Measurements from ENCODE around the gene HSH2D. TPM values are rescaled to one million over a fixed set of nuclear protein-coding genes. Genes with fewer than 3 reads are reported as not detected.
A peak's percentile ranks its signal among the peaks of the same experiment; 100 is the strongest.
"Not testable (repeated sequence)": the region's sequence is repeated elsewhere in the genome, so short reads cannot be mapped to it uniquely, and the experiment has no call there.

Gene HSH2D
- total RNA-seq, 2 experiments from 2014 or later = 72.5 to 80.6 TPM

DNA sequence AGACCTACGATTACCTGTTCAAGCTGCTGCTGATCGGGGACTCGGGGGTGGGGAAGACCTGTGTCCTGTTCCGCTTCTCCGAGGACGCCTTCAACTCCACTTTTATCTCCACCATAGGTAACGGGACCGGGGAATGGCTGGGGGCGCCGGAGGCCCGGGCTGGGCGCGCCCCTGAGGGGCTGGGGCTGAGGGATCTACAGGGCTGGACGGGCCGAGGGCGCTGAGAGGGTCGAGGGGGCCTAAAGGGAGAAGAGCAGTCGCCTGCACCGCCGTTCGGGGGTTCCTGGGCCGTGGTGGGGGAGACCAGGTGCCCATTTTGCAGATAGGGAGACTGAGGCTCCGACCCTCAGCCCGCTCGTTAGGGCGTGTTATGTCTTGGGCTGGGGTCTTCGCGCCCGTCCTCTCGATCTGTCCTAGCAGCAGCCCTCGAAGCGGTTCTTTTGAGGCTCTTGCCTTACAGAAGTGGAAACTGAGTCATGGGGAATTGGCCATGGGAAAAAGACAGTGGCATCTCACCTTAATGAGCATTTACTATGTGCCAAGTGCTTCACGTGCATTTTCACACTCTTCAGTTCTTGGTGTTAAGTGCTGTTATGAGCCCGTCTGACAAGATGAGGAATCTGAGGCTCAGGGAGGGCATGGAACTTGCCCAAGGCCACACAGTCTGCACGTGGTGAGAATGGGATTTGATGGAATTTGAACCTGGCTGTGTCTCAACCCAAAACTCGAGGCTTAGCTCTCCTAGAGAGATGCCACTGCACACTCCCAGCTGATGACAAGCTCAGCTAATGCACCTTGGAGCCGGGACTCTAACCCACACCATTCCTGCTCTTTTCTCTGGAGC lies 31.4 kb upstream of the HSH2D start:
- Mint-ChIP-seq H3K4me3 (peak overlapping the region; percentile 95), H3K9me3 (no peaks in the 10 kb centered on the region), H3K27ac (peak overlapping the region; percentile 97), H3K27me3 (no peaks in the 10 kb centered on the region), H3K36me3 (peaks cover 7% of the 10 kb centered on the region), H3K4me1 (peaks cover 30% of the 10 kb centered on the region)
- POLR2A ChIA-PET = interaction anchor here (0.5 to 2.1 kb wide), 13 partner anchors 26 to 213 kb away, joined by 3 to 30 read pairs (median 6); partner anchors contain the start of genes FAM32A, HSH2D, KLF2 and TPM4
- DNase-seq = no peak
- ATAC-seq (ENCODE audit: low read depth) = no peak

DNA sequence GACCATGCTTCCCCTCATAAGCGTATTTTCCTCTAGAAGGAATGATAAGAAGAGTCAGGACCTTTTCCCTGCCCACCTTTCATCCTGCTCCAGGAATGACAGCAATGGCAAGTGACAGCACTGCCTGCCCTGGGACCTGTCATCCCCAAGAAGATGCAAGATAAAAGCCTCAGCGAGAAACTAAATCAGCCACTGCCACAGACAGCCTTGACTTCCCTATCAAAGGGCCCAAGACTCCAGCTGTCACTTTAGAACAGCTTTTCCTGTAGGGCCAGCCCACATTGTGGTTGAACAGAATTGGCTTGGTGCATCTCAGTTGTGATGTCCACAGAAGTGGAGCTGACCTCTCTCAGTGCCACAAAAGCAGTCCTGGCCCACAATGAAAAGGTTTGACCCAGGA lies 30.7 kb upstream of the HSH2D start:
- peak overlapping the region; percentile 97 for H3K27ac Mint-ChIP-seq
- no peak for ATAC-seq (ENCODE audit: low read depth)
- H3K4me1 Mint-ChIP-seq = peaks cover 36% of the 10 kb centered on the region
- H3K4me3 Mint-ChIP-seq = peak overlapping the region; percentile 95
- no peak for DNase-seq
- no peaks in the 10 kb centered on the region for H3K27me3 Mint-ChIP-seq
- H3K9me3 Mint-ChIP-seq = no peaks in the 10 kb centered on the region
- H3K36me3 Mint-ChIP-seq = peaks cover 12% of the 10 kb centered on the region
- POLR2A ChIA-PET = interaction anchor here (0.5 to 2.1 kb wide), 8 partner anchors 17 to 72 kb away, joined by 3 to 14 read pairs (median 6); partner anchors contain the start of genes FAM32A and HSH2D

GRCh38 chr19:16113727-16114126 lies 29.8 kb upstream of the HSH2D start:
- DNase-seq = no peak
- POLR2A ChIA-PET = interaction anchor here (2.1 kb wide), 1 partner anchor 30 kb away, joined by 14 read pairs; the partner anchor contains the start of gene HSH2D
- no peak for ATAC-seq (ENCODE audit: low read depth)
- Mint-ChIP-seq H3K36me3 (peaks cover 16% of the 10 kb centered on the region), H3K4me1 (peaks cover 46% of the 10 kb centered on the region), H3K27me3 (no peaks in the 10 kb centered on the region), H3K4me3 (peak overlapping the region; percentile 51), H3K9me3 (no peaks in the 10 kb centered on the region), H3K27ac (peak overlapping the region; percentile 60)

DNA sequence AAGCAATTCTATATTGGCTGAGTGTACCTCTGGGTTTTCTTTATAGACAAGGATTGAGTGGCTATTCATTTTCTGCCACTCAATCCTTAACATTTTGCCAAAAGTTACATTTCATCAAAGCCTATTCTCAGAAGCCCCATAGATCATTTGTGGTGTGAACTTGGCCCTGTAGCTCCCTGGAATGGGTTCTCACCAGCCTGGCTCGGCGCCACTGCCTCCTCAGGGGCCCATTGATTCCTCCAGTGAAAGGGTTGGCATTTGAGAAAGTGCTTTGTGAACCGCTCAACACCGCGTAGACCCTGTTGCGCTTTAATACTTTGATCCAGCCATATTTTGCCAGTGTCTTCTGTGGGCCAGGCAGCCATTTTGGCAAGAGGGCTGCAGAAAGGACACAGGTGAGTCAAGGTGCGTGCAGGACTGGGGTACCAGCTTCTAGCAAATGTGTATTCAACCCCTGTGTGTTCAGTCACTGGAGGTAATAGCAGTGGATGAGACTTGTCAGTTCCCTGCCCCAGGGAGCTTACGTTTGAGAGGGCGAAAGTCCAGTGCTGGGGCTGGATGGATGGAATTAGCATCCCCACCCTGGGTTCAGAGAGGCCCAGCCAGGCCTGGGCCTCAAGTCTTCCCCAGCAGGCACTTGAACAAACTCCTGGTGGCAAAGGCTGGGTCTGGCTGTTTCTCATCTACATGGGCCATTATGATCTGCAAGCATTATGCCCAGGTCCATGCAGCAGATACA lies 28.0 kb upstream of the HSH2D start:
- Mint-ChIP-seq H3K27me3 (no peaks in the 10 kb centered on the region), H3K9me3 (no peaks in the 10 kb centered on the region), H3K4me1 (peaks cover 56% of the 10 kb centered on the region), H3K27ac (peak overlapping the region; percentile 57), H3K36me3 (peaks cover 23% of the 10 kb centered on the region), H3K4me3 (no peak overlapping the region)
- no peak for ATAC-seq (ENCODE audit: low read depth)
- POLR2A ChIA-PET = interaction anchor here (1.0 to 1.5 kb wide), 4 partner anchors 16 to 70 kb away, joined by 3 to 5 read pairs (median 4); partner anchors contain the start of genes FAM32A and TPM4
- DNase-seq = no peak

DNA sequence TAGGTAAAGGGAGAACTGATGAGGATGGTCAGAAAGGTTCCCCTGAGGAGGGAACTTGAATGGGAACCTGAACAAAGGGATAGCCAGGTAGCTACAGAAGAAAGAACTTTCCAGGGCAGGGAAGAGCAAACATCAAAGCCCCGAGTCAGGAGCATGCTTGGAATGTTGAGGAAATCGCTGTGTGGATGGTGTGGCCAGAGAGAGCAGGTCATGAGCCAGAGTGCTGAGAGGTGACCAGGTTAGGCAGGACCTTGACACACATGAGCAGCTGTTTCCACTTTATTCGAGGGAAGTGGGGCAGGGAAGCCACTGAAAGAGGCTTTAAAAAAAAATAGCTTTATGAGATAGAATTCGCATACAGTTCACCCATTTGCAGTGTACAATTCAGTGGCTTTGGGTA lies 27.4 kb upstream of the HSH2D start:
- DNase-seq = no peak
- Mint-ChIP-seq H3K4me3 (no peak overlapping the region), H3K27me3 (no peaks in the 10 kb centered on the region), H3K36me3 (peaks cover 23% of the 10 kb centered on the region), H3K27ac (peak overlapping the region; percentile 57), H3K9me3 (no peaks in the 10 kb centered on the region), H3K4me1 (peaks cover 56% of the 10 kb centered on the region)
- no peak for ATAC-seq (ENCODE audit: low read depth)
- POLR2A ChIA-PET = interaction anchor here (1.0 to 1.5 kb wide), 3 partner anchors 26 to 69 kb away, joined by 3 to 5 read pairs (median 4); partner anchors contain the start of genes FAM32A and TPM4

GRCh38 chr19:16117594-16118033 lies 25.9 kb upstream of the HSH2D start:
- Mint-ChIP-seq H3K36me3 (peaks cover 27% of the 10 kb centered on the region), H3K27ac (peak overlapping the region; percentile 91), H3K9me3 (no peaks in the 10 kb centered on the region), H3K4me3 (peak overlapping the region; percentile 59), H3K4me1 (peaks cover 56% of the 10 kb centered on the region), H3K27me3 (no peaks in the 10 kb centered on the region)
- POLR2A ChIA-PET = interaction anchor here (0.7 to 3.5 kb wide), 4 partner anchors 18 to 47 kb away, joined by 3 to 31 read pairs (median 4); partner anchors contain the start of gene HSH2D
- ATAC-seq (ENCODE audit: low read depth) (no peak), DNase-seq (no peak)

DNA sequence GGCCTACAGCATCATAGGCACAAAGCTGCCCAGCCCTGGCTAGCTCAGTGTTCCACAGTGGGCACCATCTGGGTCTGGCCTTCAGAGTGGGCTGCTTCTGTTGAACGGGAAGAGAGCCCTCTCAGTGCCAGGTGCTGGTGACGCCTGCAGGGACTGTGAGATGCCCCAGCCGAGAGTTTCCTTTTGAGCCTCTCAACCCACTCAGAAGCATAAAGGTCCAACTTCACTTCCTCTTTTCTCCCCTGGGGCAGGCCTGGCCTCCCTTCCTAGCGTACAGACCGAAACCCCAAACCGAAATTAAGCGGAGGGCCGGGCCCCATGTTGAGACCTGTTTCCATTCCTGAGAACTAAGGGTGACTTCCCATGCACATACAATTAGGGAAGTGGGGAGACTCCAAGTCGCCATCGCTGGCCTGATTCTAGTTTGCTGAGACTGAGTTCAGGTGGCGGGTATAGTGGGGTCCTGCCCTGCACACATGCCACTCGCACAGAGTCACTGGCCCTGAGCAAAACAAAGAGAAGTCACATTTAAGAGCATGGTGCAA lies 24.9 kb upstream of the HSH2D start:
- no peaks in the 10 kb centered on the region for H3K27me3 Mint-ChIP-seq
- peak overlapping the region; percentile 91 for H3K27ac Mint-ChIP-seq
- ATAC-seq (ENCODE audit: low read depth) (peak; percentile 46), DNase-seq (peak; percentile 46)
- POLR2A ChIA-PET = interaction anchor here (0.6 to 3.5 kb wide), 6 partner anchors 17 to 57 kb away, joined by 3 to 31 read pairs (median 4); partner anchors contain the start of genes HSH2D and TPM4
- no peaks in the 10 kb centered on the region for H3K9me3 Mint-ChIP-seq
- peaks cover 27% of the 10 kb centered on the region for H3K36me3 Mint-ChIP-seq
- H3K4me1 Mint-ChIP-seq = peaks cover 51% of the 10 kb centered on the region
- H3K4me3 Mint-ChIP-seq = peak overlapping the region; percentile 62

DNA sequence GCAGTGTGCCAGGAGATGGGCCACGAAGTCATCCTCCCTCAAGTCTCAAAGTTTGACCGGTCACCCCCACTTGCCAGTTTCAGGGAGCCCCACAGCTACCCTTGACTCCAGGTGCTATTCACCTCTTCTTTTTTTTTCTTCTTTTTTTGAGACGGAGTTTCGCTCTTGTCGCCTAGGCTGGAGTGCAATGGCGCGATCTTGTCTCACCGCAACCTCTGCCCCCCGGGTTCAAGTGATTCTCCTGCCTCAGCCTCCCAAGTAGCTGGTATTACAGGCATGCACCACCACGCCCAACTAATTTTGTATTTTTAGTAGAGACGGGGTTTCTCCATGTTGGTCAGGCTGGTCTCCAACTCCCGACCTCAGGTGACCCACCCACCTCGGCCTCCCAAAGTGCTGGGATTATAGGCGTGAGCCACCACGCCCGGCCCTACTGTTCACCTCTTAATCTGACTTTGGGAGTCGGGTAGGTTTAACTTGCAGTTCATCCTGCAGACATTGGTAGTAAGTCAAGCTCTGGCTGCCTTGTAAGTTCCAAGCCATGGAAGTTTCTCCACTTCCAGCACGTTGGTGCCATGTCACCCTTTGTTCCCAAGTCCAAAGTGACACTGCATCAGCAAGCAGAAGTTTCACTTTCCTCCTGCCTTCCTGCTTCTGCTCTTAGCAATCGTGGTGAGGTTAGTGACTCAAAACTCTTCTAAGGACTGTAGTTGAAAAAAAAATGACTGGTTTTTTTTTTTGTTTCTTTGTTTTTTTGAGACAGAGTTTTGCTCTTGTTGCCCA lies 24.2 kb upstream of the HSH2D start:
- Mint-ChIP-seq H3K36me3 (peaks cover 29% of the 10 kb centered on the region), H3K4me1 (peaks cover 47% of the 10 kb centered on the region), H3K27ac (peak overlapping the region; percentile 91), H3K4me3 (peak overlapping the region; percentile 69)
- POLR2A ChIA-PET = interaction anchor here (0.6 to 3.5 kb wide), 8 partner anchors 22 to 58 kb away, joined by 3 to 31 read pairs (median 4); partner anchors contain the start of genes HSH2D and TPM4
- H3K9me3 Mint-ChIP-seq, DNase-seq, H3K27me3 Mint-ChIP-seq: not testable (repeated sequence)
- ATAC-seq (ENCODE audit: low read depth) = peak; percentile 78

DNA sequence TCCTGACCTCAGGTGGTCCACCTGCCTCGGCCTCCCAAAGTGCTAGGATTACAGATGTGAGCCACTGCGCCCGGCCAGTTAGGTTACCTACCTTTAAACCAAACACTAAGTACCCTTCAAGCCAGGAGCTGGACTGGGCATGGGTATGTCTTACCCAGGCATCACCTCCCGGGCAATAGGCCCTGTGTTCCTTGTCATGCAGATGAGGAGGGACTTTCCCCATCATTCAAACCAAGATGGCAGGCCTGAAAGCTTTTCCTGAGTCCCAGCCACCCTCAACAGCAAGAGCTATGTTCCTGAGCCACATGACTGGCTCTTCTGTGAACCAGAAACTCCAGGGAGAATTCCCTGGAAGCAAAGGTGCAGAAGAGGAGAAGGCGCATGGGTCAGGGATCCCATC lies 22.3 kb upstream of the HSH2D start:
- Mint-ChIP-seq H3K4me1 (peaks cover 36% of the 10 kb centered on the region), H3K27ac (no peak overlapping the region), H3K36me3 (peaks cover 25% of the 10 kb centered on the region), H3K4me3 (no peak overlapping the region), H3K27me3 (no peaks in the 10 kb centered on the region), H3K9me3 (no peaks in the 10 kb centered on the region)
- ATAC-seq (ENCODE audit: low read depth) (no peak), DNase-seq (no peak)
- POLR2A ChIA-PET = interaction anchor here (0.6 to 1.7 kb wide), 2 partner anchors 23 to 61 kb away, joined by 3 to 9 read pairs; partner anchors contain the start of gene HSH2D

DNA sequence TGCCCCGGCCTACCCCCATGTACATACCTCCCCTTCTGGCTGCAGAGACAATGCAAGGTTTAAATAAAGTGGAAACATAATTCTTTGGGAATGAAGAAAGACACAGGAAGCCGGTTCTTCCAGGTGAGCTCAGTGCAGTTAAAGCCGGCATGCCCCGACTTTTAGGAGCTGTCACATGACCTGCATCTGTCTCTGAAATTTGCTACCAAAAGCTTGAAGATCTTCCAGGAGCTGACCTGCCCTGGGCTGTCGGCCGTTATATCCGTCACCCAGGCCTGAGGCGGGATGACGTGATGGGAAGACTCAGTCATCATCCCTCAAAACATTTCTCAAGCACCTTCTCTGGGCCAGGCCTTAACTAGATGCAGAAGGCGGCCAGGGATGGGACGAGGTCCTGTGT lies 21.5 kb upstream of the HSH2D start:
- POLR2A ChIA-PET = interaction anchor here (0.5 to 1.7 kb wide), 2 partner anchors 22 to 36 kb away, joined by 3 to 9 read pairs; partner anchors contain the start of gene HSH2D
- no peak overlapping the region for H3K27ac Mint-ChIP-seq

GRCh38 chr19:16124953-16125352 lies 18.5 kb upstream of the HSH2D start:
- no peak overlapping the region for H3K27ac Mint-ChIP-seq
- H3K4me1 Mint-ChIP-seq = peaks cover 6% of the 10 kb centered on the region
- H3K27me3 Mint-ChIP-seq = no peaks in the 10 kb centered on the region
- no peaks in the 10 kb centered on the region for H3K9me3 Mint-ChIP-seq
- POLR2A ChIA-PET = no interaction called here
- no peak for DNase-seq
- ATAC-seq (ENCODE audit: low read depth) = no peak
- no peak overlapping the region for H3K4me3 Mint-ChIP-seq
- H3K36me3 Mint-ChIP-seq = peaks cover 26% of the 10 kb centered on the region

More for the DNA sequence above, 21.5 kb upstream of the HSH2D start:
- no peak for DNase-seq
- Mint-ChIP-seq H3K9me3 (no peaks in the 10 kb centered on the region), H3K36me3 (peaks cover 27% of the 10 kb centered on the region), H3K4me3 (no peak overlapping the region), H3K4me1 (peaks cover 34% of the 10 kb centered on the region), H3K27me3 (no peaks in the 10 kb centered on the region)
- no peak for ATAC-seq (ENCODE audit: low read depth)
